UCSD-AML1 (cell line): Measurements from ENCODE around the gene ROR1.
"Not testable (repeated sequence)": the region's sequence is repeated elsewhere in the genome, so short reads cannot be mapped to it uniquely, and the experiment has no call there.

Source experiments
- DNase-seq: peaks from one replicate; lab custom pipeline; 2025; ENCODE audit not compliant: unreplicated experiment; lab: John Stamatoyannopoulos, UW

Gene ROR1

GRCh38 chr1:63757334-63757733 lies 16.5 kb upstream of the ROR1 start:
- DNase-seq = no peak

- DNase-seq = no peak
Observed at GRCh38 chr1:63758791-63759190, 15.0 kb upstream of the ROR1 start.

GRCh38 chr1:63759778-63760177 lies 14.0 kb upstream of the ROR1 start:
- no peak for DNase-seq

- DNase-seq = no peak
Observed at GRCh38 chr1:63770381-63770780, 3.4 kb upstream of the ROR1 start.

DNA sequence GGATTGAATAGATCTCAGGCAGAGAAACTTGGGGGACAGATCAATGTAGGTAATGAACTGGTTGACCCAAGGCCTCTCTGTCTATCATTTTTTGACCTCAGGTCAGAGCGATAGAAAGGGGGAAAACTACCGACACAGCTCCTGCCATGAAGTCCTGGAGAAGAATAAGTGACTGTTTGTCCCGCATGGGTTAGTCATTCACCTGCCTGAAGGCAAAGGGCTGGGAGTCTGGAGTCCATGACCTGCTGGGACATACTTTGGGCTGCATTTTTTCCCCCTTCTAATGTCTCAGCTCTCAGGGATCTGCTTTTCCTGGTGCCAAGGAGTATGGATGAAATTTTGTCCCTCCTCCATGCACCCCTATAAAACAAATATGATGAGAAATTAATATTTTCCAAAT lies 1.6 kb upstream of the ROR1 start:
- no peak for DNase-seq

GRCh38 chr1:63772876-63773275 lies 941 bp upstream of the ROR1 start:
- no peak for DNase-seq

DNA sequence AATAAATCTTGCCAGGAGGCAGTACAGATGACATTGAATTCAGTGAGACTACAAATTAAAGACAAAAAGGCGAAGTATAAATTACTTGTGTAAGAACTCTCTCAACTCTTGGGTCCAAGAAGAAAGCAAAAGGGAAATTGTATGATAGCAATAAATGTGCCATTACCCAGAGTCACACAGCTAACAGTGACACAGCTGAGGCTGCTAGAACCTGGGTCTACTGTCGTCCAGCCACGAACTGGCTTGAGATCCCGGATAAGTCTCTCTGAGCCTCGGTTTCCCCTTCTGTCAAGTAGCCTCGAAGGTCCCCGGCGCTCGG lies 362 bp upstream of the ROR1 start:
- no peak for DNase-seq

- DNase-seq = no peak
Observed at GRCh38 chr1:63774617-63775417, 1.0 kb downstream of the ROR1 start.

- no peak for DNase-seq
Observed at GRCh38 chr1:63775418-63776127, 1.8 kb downstream of the ROR1 start.

- DNase-seq = no peak
Observed at GRCh38 chr1:63777286-63777685, 3.5 kb downstream of the ROR1 start.

GRCh38 chr1:63777965-63778880 lies 4.4 kb downstream of the ROR1 start:
- DNase-seq = no peak

DNA sequence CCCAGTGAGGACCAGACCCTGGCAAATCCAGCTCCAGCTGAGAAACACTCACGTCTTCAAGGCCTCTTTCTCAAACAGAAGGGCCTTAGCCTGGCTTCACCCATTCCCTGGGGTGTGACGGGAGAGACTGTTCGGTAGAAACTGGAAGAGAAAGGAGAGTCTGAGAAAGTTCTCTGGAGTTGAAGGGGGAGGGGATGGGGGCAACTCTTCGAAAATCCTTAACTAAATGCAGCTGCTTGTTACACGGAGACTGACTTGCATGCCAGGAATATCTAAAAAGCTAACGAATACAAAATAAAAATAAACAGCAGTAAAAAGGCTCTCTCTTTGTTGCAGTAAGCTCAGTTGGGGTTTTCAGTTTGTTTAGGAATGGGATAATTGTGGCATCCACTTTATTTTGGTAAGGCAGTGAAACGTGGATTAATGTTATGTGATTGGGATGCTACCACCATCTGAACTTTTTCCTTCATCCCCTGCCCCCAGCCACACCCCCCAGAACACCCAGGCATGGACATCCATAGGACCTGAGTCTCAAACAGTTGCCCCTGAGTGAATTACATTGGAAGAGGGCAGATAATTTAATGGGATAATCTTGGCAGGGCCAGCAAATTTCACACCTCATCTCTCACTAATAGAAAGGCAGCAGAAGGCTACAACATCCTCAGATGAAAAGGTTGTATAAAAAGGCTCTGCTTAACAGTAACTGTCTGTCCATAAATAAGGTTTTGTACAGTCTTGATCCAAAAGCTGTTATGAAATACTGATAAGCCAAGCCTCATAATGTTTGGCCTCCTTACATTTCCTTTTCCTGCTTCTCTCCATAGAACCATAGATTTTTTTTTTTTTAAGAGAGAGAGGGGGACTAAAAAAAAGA lies 5.8 kb downstream of the ROR1 start:
- DNase-seq = no peak

GRCh38 chr1:63780565-63780964 lies 6.7 kb downstream of the ROR1 start:
- DNase-seq = no peak

- DNase-seq = no peak
Observed at GRCh38 chr1:63782982-63783381, 9.2 kb downstream of the ROR1 start.

GRCh38 chr1:63784083-63784482 lies 10.3 kb downstream of the ROR1 start:
- no peak for DNase-seq

DNA sequence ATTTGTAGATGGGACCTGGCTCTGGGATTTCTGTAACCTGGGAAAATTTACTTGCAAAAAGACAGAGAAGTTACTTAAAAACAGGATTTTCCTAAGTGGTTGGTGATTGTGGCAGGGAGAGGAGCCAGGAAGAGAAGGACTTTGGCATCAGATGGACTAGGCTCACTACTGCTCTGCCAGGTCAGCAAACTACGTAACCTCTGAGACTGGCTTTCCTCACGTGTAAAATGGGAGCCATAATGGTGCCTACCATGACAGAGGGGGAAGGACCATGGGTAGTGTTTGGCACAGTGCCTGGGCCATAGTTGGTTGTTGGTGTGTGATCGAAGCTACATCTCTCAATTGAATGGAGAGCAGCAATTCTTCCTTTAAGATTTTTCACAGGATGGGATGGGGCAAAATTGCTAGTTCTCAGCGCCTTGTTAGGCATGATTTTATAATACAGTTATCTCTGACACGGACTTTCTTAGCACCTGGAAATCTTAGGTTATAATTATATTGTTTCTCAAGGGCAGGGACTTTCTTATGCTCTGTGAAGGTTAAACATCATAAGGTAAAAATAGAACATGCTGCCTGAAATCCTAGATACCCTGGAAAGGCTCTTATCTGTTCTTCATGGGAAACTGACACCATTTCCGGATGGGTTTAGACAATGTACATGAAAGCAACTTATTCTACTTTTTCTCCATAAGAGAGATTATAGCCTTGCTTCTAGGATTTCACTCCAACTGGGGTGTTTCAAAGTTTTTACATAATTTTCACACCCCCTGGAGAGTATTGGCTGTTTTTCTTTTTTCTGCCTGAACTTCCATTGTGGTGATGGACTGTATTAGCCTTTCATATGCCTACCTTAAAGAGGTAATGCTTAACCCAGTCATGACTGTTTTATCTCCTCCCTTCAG lies 10.9 kb downstream of the ROR1 start:
- no peak for DNase-seq

GRCh38 chr1:63787270-63787669 lies 13.5 kb downstream of the ROR1 start:
- not testable (repeated sequence) for DNase-seq

GRCh38 chr1:63787875-63788274 lies 14.1 kb downstream of the ROR1 start:
- no peak for DNase-seq

GRCh38 chr1:63789856-63790605 lies 16.2 kb downstream of the ROR1 start:
- DNase-seq = no peak
